Activated naive CD4-positive, alpha-beta T cell treated with anti-CD3 and anti-CD28 coated beads for 36 hours (primary cell): ENCODE results near the gene L3MBTL3. TPM values are rescaled to one million over a fixed set of nuclear protein-coding genes. Genes with fewer than 3 reads are reported as not detected.
A peak's percentile ranks its signal among the peaks of the same experiment; 100 is the strongest.

ENCODE experiments used
- CTCF ChIA-PET: fragments of 350-600 bp; sonication (Branson Sonifier 250); formaldehyde crosslinking; loops from one replicate; lab custom pipeline; 2021; ENCODE audit warnings: antibody characterized with exemption; lab: Charles Lee
- DNase-seq: peaks from one replicate; pipeline ENCODE4 v3.0.0-alpha.2; 2020
- H3K27ac Mint-ChIP-seq: one replicate; pipeline ENCODE4 v1.8.0; 2021; ENCODE audit warnings: mild to moderate bottlenecking, mixed read lengths
- H3K27me3 Mint-ChIP-seq: one replicate; pipeline ENCODE4 v1.8.0; 2021; ENCODE audit warnings: low read depth, mixed read lengths
- H3K36me3 Mint-ChIP-seq: one replicate; pipeline ENCODE4 v1.8.0; 2021; ENCODE audit warnings: low read depth, mixed read lengths
- H3K4me1 Mint-ChIP-seq: one replicate; pipeline ENCODE4 v1.8.0; 2021; ENCODE audit warnings: low read depth, mixed read lengths
- H3K4me3 Mint-ChIP-seq: one replicate; pipeline ENCODE4 v1.8.0; 2021; ENCODE audit warnings: mild to moderate bottlenecking, moderate library complexity, mixed read lengths
- H3K9me3 Mint-ChIP-seq: one replicate; pipeline ENCODE4 v1.8.0; 2021; ENCODE audit warnings: mixed read lengths
- intact Hi-C: fragments of 100-400 bp; cut with micrococcal nuclease; formaldehyde crosslinking; loops from one replicate; pipeline ENCODE4 v1.15.1; 2023
- total RNA-seq, 2 experiments: library from RNA; stranded (reverse); gene quantifications; one replicate each; pipeline ENCODE4 v1.2.3, GENCODE V29; 2021

L3MBTL3 gene
- total RNA-seq, 2 experiments from 2014 or later, result 3.1 to 5.0 TPM

GRCh38 chr6:130009146-130009545, 9.2 kb upstream of the L3MBTL3 start:
- Mint-ChIP-seq H3K4me3 (no peak overlapping the region), H3K27ac (no peak overlapping the region), H3K4me1 (no peaks in the 10 kb centered on the region), H3K36me3 (no peaks in the 10 kb centered on the region), H3K27me3 (no peaks in the 10 kb centered on the region), H3K9me3 (no peaks in the 10 kb centered on the region)
- CTCF ChIA-PET, result interaction anchor here (0.7 to 2.1 kb wide), 2 partner anchors 9 to 12 kb away, joined by 3 to 4 read pairs; no protein-coding TSS in a partner anchor
- no peak for DNase-seq
- intact Hi-C loops, result no loop called here

GRCh38 chr6:130010387-130010786, 8.0 kb upstream of the L3MBTL3 start:
- no peaks in the 10 kb centered on the region for H3K4me1 Mint-ChIP-seq
- H3K27ac Mint-ChIP-seq, result no peak overlapping the region
- no peaks in the 10 kb centered on the region for H3K36me3 Mint-ChIP-seq
- no peaks in the 10 kb centered on the region for H3K27me3 Mint-ChIP-seq
- DNase-seq, result no peak
- intact Hi-C loops, result no loop called here
- CTCF ChIA-PET, result no interaction called here
- H3K4me3 Mint-ChIP-seq, result no peak overlapping the region
- H3K9me3 Mint-ChIP-seq, result no peaks in the 10 kb centered on the region

- intact Hi-C loops, result no loop called here
- no peaks in the 10 kb centered on the region for H3K36me3 Mint-ChIP-seq
- H3K27ac Mint-ChIP-seq, result no peak overlapping the region
- CTCF ChIA-PET, result interaction anchor here (0.6 kb wide), 1 partner anchor 82 kb away, joined by 3 read pairs; no protein-coding TSS in a partner anchor
- no peaks in the 10 kb centered on the region for H3K27me3 Mint-ChIP-seq
- no peaks in the 10 kb centered on the region for H3K9me3 Mint-ChIP-seq
- DNase-seq, result no peak
- no peak overlapping the region for H3K4me3 Mint-ChIP-seq
- peaks cover under 1% of the 10 kb centered on the region for H3K4me1 Mint-ChIP-seq
Measured at GRCh38 chr6:130012728-130013127, 5.7 kb upstream of the L3MBTL3 start.

GRCh38 chr6:130018744-130019325, 454 bp downstream of the L3MBTL3 start:
- intact Hi-C loops, result no loop called here
- Mint-ChIP-seq H3K4me1 (peaks cover 24% of the 10 kb centered on the region), H3K4me3 (peak overlapping the region; percentile 99), H3K9me3 (no peaks in the 10 kb centered on the region), H3K36me3 (peaks cover 5% of the 10 kb centered on the region), H3K27ac (peak overlapping the region; percentile 80), H3K27me3 (no peaks in the 10 kb centered on the region)
- peak; percentile 13 for DNase-seq
- CTCF ChIA-PET, result no interaction called here

DNA sequence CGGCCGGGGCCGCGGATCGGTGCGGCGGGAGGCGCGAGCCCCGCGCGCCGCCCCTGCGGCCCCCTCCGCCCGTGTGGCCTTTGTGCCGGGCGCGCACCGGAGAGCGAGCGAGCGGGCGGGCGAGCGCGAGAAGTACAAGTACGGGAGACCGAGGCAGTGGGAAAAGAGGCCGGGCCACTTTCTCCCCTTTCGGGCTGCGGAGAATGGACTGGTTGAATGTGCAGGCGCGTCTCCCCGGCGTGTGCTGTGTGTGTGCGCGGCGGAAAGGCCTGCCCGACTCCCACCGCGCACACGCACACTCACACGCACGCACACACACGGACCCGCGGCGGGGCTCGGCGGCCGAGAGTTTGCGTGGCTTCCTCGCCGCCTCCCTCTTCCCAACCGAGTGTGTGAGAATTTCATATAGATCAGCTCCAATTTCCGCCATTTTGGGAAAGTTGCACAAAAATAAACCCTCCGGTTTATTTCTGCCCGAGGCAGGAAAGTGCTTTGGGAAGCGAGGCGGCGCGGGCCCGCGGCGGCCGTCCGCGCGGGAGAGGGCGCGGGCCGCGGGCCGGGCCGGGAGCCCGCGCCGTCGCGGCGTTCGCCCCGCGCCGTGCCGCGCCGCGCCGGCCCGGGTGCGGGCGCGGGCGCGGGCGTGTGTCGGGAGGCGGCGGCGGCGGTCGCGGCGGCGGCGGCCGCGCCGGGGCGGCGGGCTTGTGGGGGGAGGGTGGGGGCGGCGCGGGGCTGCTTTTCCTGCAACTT, 1.1 kb downstream of the L3MBTL3 start:
- Mint-ChIP-seq H3K4me1 (peaks cover 24% of the 10 kb centered on the region), H3K27ac (peak overlapping the region; percentile 66), H3K36me3 (peaks cover 5% of the 10 kb centered on the region), H3K27me3 (no peaks in the 10 kb centered on the region), H3K4me3 (peak overlapping the region; percentile 86), H3K9me3 (no peaks in the 10 kb centered on the region)
- intact Hi-C loops, result loop anchor here (1.0 to 10.0 kb wide), 6 partner anchors 9 to 1425 kb away; no protein-coding TSS in a partner anchor
- CTCF ChIA-PET, result no interaction called here
- peak; percentile 38 for DNase-seq

DNA sequence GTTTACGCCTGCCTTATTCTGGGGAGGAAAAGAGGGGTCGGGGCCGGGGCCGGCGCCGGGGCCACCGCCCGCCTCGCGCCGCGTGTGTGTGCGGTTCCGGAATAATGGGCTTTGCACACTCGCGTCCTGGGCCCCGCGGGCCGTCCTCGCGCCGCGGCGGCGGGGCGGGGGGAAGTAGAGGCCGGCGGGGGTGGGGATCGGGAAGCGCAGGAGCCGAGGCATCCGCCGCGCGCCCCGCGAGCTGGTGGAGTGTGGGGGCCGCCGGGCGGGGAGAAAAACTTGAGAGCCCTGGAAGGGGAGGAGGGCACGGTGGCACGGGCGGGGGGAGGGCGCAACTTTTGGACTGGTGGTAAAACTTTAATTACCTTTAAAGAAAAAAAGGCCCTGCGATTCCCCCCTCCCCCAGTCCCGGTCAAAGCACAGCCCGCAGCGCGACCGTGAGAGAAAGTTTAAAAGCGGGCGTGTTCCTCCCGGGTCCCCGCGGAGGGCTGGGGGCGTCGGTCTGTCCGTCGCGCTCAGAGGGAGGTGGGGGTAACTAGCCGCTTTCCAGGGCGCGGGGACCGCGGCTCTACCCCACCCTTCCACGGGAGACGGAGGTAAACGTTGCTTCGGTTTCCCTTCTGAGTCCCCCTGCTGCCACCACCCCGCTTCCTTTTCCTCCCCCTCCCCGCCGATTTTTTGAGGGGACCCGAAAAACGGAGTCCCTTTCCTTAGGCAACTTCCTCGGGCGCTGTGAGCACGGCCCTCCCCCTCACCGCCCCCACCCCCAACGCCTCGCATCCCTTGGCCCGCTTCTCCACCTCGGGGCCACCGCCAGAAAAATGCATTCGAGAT, 1.9 kb downstream of the L3MBTL3 start:
- H3K27ac Mint-ChIP-seq, result peak overlapping the region; percentile 84
- H3K36me3 Mint-ChIP-seq, result peaks cover 13% of the 10 kb centered on the region
- peaks cover 24% of the 10 kb centered on the region for H3K4me1 Mint-ChIP-seq
- no peaks in the 10 kb centered on the region for H3K27me3 Mint-ChIP-seq
- H3K9me3 Mint-ChIP-seq, result no peaks in the 10 kb centered on the region
- H3K4me3 Mint-ChIP-seq, result peak overlapping the region; percentile 92
- DNase-seq, result peak; percentile 35
- intact Hi-C loops, result loop anchor here (1.0 to 10.0 kb wide), 6 partner anchors 8 to 1425 kb away; no protein-coding TSS in a partner anchor
- CTCF ChIA-PET, result interaction anchor here (1.0 to 1.9 kb wide), 5 partner anchors 134 to 422 kb away, joined by 3 to 14 read pairs (median 8); no protein-coding TSS in a partner anchor

GRCh38 chr6:130020907-130021629, 2.7 kb downstream of the L3MBTL3 start:
- Mint-ChIP-seq H3K4me1 (peaks cover 29% of the 10 kb centered on the region), H3K9me3 (no peaks in the 10 kb centered on the region), H3K4me3 (peak overlapping the region; percentile 92), H3K36me3 (peaks cover 14% of the 10 kb centered on the region), H3K27ac (peak overlapping the region; percentile 84), H3K27me3 (no peaks in the 10 kb centered on the region)
- CTCF ChIA-PET, result interaction anchor here (0.6 to 1.9 kb wide), 27 partner anchors 9 to 520 kb away, joined by 3 to 14 read pairs (median 3); no protein-coding TSS in a partner anchor
- DNase-seq, result peak; percentile 90
- intact Hi-C loops, result loop anchor here (1.0 to 10.0 kb wide), 13 partner anchors 7 to 1424 kb away; no protein-coding TSS in a partner anchor

GRCh38 chr6:130026859-130027258, 8.5 kb downstream of the L3MBTL3 start:
- Mint-ChIP-seq H3K27ac (no peak overlapping the region), H3K36me3 (peaks cover 10% of the 10 kb centered on the region), H3K4me3 (no peak overlapping the region), H3K9me3 (no peaks in the 10 kb centered on the region), H3K27me3 (no peaks in the 10 kb centered on the region), H3K4me1 (peaks cover 54% of the 10 kb centered on the region)
- peak; percentile 10 for DNase-seq
- CTCF ChIA-PET, result no interaction called here
- intact Hi-C loops, result loop anchor here (1.0 to 10.0 kb wide), 11 partner anchors 7 to 1506 kb away; partner anchors contain the start of gene EPB41L2

- intact Hi-C loops, result loop anchor here (1.0 to 10.0 kb wide), 14 partner anchors 8 to 1505 kb away; partner anchors contain the start of gene EPB41L2
- H3K4me3 Mint-ChIP-seq, result no peak overlapping the region
- H3K27me3 Mint-ChIP-seq, result no peaks in the 10 kb centered on the region
- DNase-seq, result no peak
- CTCF ChIA-PET, result interaction anchor here (0.5 to 1.3 kb wide), 3 partner anchors 138 to 578 kb away, joined by 3 to 5 read pairs (median 3); no protein-coding TSS in a partner anchor
- H3K4me1 Mint-ChIP-seq, result peaks cover 49% of the 10 kb centered on the region
- peak overlapping the region; percentile 14 for H3K27ac Mint-ChIP-seq
- peaks cover 13% of the 10 kb centered on the region for H3K36me3 Mint-ChIP-seq
- no peaks in the 10 kb centered on the region for H3K9me3 Mint-ChIP-seq
Measured at GRCh38 chr6:130027948-130028347, 9.6 kb downstream of the L3MBTL3 start.

DNA sequence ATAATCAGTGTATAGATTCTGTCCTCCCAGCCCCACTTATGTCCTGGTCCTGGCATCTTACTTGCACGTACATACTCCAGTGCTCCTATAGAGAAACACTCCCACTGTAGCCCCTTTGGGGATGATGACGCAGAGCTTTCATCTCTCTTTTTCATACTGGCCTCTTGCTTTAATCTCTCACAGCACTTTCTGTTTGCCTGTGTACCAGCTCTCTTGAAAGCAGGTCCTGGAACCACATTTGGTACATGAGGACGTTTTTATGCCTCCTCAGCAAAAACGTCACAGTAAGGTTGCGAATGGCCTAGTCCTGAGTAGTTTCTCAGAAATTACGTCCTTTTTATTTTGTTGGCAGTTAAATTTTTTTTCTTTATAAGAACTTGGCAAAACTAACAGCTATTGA, 10.8 kb downstream of the L3MBTL3 start:
- no peak overlapping the region for H3K4me3 Mint-ChIP-seq
- intact Hi-C loops, result loop anchor here (2.0 to 10.0 kb wide), 7 partner anchors 104 to 1416 kb away; partner anchors contain the start of gene EPB41L2
- peak; percentile 24 for DNase-seq

DNA sequence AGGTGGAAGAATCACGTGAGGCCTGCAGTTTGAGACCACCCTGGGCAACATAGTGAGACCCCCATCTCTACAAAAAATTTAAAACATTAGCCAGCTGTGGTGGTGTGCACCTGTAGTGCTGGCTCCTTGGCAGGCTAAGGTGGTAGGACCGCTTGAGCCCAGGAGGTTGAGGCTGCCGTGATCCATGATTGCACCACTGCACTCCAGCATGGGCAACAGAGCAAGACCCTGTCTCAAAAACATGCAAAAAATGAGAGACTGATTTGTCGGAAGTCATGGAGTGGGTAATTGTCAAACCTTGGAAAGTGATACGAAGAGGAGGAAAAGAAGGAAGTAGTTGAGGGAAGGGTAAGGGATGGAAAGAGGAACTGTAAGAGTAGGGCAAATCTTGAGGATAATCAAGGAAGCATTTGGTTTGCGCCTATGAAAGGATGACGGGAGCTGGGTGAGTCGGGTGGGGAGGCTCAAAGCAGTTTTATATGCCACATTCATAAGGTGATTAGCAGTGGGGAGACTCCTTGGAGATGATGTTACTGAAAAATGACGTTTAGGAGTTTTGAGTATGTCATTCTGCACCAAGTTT, 14.5 kb downstream of the L3MBTL3 start:
- Mint-ChIP-seq H3K27me3 (no peaks in the 10 kb centered on the region), H3K9me3 (no peaks in the 10 kb centered on the region), H3K36me3 (peaks cover 5% of the 10 kb centered on the region), H3K4me1 (peaks cover 56% of the 10 kb centered on the region), H3K27ac (no peak overlapping the region), H3K4me3 (no peak overlapping the region)
- CTCF ChIA-PET, result interaction anchor here (1.6 kb wide), 1 partner anchor 14 kb away, joined by 6 read pairs; no protein-coding TSS in a partner anchor
- DNase-seq, result no peak
- intact Hi-C loops, result no loop called here

More for the DNA sequence above, 10.8 kb downstream of the L3MBTL3 start:
- H3K27me3 Mint-ChIP-seq, result no peaks in the 10 kb centered on the region
- H3K27ac Mint-ChIP-seq, result peak overlapping the region; percentile 25
- H3K4me1 Mint-ChIP-seq, result peaks cover 55% of the 10 kb centered on the region
- H3K9me3 Mint-ChIP-seq, result no peaks in the 10 kb centered on the region
- H3K36me3 Mint-ChIP-seq, result peaks cover 15% of the 10 kb centered on the region
- CTCF ChIA-PET, result no interaction called here
